Stimulated activated CD8-positive, alpha-beta memory T cell treated with anti-CD3 and anti-CD28 coated beads, Interleukin-7, amount 100 ng/mL, for 4 hours (primary cell): ENCODE measurements around the gene MRPS6.

Experiments
- DNase-seq, 2 donors: peaks; one replicate each; pipeline ENCODE4 v3.0.0-alpha.2; 2020; ENCODE audit warnings: low read depth in 2 of 2

The MRPS6 gene

GRCh38 chr21:34071683-34072082 is 1.7 kb upstream of the MRPS6 start:
- no peak for DNase-seq

DNA sequence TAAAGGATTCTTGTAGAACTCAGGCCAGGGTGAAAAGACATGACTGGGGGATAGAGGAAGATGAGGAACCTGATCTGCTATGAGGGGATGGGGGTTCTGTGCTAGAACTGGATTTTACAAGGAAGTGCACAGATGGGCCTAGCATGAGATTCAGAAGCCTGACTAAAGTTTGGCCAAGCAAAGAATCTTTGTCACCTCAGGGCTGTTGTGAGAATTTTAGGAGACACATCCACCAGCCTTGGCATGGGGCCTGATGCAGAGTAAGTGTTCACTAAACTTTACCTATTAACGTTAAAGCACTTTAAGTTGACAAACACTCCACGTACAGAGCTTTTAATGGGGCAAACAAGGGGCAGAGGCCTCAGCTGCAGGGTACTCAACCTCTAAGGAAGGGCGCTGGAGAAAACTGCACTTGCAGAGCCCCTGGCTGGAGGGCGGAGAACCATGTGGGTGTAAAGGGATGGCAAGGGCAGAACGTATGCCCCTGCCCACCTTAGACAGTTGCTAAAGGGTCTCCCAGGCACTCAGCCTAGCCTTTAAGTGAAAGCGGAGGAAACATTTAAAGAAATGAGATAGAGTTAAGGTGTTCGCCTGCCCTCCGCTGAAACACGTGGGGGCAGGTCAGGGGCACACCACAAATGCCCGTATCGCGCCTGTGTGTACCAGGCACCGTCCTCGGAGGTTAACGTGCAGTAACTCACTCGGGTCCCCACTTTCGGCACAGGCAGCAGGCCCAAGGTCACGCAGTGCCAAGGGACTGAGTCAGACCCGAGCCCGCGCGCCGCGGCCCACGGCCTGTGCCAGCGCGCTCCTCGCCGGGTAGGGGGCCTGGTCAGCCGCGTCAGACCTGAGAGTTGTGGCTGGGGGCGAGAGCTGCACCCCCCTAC is 990 bp upstream of the MRPS6 start:
- DNase-seq, result no peak

GRCh38 chr21:34073749-34074282 is 438 bp downstream of the MRPS6 start:
- DNase-seq, result peak in 1 of 2 donors; percentile 60

DNA sequence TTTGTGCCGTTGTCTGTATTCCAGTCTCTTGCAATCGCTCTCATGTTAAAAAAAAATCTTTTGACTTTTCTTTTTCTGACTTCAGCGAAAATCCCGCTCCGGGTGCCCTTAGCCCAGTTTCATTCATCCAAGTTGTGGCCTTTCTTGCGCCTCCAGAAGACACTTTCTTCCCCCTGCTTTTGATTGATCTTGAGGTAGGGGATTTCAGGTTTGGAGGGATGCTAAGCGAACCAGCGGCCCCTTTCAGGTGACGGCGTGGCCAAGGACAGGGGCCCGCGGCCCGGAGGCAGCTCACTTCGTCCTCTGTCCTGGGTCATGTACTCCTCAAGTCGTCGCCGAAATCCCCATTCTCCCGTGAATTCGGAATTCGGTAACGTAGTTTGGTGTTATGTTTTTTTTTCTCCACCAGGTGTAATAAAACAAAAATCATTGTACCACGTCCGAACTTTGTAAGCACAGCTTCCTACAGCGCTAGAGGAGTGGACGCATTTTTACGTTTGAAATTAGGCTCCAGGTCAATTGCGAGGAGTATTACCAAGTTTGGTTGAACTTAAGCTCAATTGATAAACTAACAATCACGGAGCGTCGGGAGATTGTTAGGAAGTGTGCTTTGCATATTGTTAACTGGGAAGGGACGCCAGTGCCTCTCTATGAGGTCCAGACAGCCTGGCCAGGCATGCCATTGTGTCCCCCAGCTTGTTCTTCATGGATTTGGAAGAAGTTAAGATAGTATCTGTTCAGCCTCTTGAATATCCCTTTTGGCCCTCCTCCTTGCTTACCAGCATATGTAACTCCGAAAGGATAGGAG is 1.1 kb downstream of the MRPS6 start:
- no peak for DNase-seq

- DNase-seq, result no peak
These were observed 1.7 kb downstream of the MRPS6 start for GRCh38 chr21:34075091-34075425.

- no peak for DNase-seq
These were observed 2.6 kb downstream of the MRPS6 start for GRCh38 chr21:34075760-34076660.

DNA sequence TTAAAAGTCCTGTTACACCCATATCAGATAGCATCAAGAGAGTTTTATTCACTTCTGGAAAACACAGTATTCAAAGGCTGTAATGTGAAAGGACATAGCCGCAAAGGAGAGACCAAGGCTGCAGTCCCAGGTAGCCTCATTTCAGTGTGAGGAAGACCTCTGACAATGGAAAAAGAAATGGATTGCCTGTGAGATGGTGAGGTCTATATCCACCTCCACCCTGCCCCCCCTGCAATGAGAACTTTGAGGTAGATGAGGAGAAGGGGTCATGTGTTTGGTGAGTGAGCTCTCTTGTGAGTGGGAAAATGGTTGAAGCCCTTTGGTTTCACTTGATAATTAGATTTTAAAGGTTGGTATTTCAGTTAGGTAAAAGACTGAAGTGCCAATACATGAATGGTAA is 3.5 kb downstream of the MRPS6 start:
- no peak for DNase-seq

- no peak for DNase-seq
These were observed 4.5 kb downstream of the MRPS6 start for GRCh38 chr21:34077888-34078287.

DNA sequence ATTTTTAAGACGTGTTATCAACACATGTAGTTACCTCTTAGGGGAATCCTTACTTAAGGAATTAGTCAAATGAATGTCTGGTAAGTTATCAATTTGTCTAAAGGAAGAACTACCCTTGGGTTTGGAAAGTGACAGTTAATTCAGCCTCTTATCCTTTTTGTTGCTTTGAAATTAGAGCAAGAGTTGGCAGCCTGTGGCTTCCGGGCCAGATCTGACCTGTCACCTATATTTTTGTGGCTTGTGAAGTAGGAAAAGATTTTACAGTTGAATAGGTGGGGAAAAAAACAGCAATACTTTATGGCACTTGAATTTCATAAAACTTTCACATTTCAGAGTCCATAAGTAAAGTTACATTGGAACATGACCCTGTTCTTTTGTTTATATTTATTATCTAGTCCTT is 5.5 kb downstream of the MRPS6 start:
- peak in 1 of 2 donors; percentile 26 for DNase-seq

DNA sequence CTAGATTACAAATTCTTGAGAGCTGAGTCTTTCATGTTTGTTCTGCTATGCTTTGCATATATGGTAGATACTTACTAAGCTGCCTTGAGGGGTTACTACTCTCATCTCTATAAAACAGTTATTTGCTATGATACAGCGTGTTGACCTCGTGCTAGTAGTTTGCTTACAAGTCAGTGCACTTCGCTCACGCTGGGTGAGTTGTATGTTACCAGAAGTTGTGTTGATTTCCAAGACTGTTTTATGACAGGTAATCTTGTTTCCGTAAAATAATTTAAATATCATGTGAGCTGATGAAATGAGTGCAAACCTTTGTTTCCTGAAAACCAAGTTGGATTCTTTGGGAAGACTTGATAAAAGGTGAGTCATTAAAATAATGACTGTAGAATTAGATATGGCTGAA is 7.3 kb downstream of the MRPS6 start:
- DNase-seq, result no peak

DNA sequence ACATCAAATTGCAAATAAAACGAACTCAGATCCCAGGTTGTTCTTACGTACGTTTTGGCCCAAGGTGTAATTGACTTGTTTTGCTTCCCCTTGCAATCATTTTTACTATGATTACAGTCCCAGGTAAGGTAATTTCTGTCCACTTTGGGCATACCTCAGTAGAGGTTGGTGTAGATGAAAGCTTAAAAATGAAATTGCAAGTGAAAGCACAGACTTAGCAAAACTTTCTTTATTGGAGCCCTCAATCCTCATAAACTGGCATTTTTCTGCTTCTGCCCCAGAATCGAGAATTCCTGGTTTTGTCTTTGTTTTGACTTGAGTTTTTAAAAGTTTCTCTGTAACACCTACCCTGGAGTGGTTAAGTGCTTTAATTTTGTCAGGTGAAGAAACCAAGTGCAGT is 9.4 kb downstream of the MRPS6 start:
- DNase-seq, result no peak

DNA sequence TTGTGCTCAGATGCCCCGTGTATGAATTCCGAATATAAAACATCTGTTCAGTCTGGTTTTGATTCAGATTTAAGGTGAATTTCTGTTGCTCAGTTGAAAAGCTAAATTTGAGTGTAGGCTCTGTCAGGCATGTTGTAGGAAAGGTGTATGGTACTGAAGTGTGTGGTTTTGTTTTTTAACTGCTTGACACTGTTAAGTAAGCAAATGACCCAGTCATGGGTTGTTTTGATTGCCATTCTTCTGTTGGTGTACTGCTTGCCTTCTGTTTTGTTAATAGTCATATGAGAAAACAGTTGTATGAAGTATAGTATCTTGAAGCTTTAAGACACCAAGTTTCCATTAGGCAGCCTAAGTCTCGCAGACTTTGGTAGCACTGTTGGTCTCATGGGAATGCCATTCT is 10.0 kb downstream of the MRPS6 start:
- DNase-seq, result no peak

DNA sequence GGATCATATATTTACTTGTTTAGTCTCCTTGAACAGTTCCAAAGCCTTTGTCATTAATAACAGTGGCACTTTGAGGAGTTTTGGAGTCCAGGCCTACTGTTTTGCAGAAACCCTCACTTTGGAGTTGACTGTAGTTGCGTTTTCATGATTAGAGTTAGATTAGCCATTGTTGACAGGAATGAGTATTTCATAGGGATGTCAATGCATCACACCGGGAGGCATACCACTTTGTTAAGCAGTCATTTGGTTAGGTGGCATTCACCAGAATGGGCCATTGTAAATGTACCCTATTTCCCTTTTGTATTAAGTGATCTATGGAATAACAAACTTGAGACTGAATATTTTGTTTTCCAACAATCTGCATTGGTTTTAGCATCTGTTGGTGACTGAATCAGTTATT is 11.8 kb downstream of the MRPS6 start:
- DNase-seq, result no peak

GRCh38 chr21:34086887-34087306 is 13.5 kb downstream of the MRPS6 start:
- no peak for DNase-seq

- DNase-seq, result no peak
These were observed 15.4 kb downstream of the MRPS6 start for GRCh38 chr21:34088752-34089151.

DNA sequence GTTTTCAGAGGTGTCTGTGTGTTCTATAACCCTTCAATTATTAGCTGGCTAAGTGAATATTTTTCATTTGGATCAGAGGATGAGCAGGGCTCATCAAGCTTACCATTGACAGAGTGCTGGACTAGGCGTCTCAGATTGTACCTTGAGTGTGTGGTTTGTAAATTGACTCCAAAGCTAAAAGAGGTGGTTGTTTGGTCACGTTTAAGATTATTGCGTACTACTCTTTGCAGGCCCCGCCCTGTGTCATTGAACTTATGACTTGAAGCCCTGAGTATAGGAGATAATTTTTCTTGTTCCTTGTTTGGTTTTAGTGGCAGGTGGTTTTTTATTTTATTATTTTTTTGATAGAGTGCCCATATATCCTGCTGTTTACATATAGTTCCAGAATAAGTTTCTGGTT is 17.7 kb downstream of the MRPS6 start:
- DNase-seq, result no peak

DNA sequence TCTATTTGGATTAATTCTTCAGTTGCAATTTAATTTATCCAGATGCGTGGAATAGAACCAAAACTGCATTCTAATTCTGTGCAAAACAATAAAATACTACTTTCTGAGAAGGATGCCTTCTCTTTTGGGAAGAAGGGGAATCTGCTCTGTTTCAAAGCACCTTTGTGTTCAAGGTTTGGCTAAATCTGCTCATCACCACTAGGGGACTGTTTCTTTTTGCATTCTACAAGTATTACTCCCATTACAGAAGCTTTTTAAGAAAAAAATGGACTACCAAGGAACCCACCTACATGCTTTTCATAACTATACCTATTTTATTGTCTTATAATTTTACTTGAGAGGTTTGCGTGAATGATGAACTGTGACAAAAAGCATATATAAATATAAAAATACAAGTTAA is 18.2 kb downstream of the MRPS6 start:
- no peak for DNase-seq

DNA sequence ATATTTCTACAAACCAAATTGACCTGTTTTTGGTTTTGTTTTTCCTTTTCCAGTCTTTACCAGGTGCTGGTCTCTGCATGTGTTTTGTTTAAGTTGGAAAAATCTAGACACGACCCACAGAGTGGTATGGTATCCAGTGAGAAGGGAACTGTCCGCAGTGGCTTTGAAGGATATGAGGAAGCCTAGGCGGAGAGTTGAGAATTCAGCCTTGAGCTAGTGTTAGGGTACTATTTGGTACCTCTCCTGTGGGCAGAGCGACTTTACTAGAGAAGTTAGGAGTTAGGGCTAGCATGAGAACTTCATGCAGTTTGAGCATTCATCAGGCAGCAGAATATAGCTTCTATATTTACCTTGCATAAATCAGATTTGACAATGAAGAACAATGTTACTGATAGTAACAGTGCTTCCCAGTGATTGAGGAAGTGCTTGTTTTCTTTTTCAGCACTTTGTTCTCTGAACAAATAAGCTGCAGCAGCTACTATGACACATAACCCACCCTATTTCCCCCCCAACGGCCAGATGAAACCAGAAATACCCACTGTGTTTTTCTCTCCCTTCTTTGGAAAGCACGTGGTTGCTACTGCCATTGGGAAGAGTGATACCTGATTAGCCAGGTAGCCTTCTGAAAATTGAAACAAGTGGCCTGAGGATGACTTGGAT is 19.0 kb downstream of the MRPS6 start:
- no peak for DNase-seq

GRCh38 chr21:34093083-34093482 is 19.7 kb downstream of the MRPS6 start:
- no peak for DNase-seq

DNA sequence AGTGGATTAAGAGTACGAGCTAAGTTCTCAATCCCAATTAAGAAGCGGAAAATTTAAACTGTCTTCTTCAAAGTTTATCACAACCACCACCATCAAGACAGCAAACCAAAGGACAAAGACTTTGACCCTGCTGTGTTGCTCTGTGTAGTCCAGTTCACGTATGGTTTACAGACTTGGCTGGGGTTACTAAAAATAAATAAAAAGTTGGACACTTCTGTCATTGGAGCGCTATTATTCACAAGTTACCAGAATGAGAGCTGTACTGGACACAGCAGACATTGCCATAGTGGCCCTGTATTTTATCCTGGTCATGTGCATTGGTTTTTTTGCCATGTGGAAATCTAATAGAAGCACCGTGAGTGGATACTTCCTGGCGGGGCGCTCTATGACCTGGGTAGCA is 21.6 kb downstream of the MRPS6 start:
- no peak for DNase-seq

DNA sequence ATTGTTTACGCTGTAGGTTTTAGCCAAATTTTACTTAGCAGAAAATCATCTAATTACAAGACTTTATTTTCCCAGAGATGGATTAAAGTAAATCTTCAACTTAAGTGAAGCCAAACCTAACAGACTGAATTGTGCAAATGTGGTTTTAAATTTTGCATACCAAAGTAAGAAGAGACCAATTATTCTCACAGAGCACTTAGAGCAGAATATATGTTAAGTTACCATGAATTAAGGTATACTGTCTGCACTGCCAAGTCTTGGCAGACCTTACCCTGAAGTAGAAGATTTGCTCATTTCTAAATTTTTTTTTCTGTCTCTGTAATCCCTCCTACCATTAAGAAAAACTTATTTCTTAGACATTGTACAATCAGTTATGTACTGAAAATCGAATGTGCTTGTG is 24.1 kb downstream of the MRPS6 start:
- no peak for DNase-seq
